ENCODE results near the gene ST6GAL2.

The ST6GAL2 gene

DNA sequence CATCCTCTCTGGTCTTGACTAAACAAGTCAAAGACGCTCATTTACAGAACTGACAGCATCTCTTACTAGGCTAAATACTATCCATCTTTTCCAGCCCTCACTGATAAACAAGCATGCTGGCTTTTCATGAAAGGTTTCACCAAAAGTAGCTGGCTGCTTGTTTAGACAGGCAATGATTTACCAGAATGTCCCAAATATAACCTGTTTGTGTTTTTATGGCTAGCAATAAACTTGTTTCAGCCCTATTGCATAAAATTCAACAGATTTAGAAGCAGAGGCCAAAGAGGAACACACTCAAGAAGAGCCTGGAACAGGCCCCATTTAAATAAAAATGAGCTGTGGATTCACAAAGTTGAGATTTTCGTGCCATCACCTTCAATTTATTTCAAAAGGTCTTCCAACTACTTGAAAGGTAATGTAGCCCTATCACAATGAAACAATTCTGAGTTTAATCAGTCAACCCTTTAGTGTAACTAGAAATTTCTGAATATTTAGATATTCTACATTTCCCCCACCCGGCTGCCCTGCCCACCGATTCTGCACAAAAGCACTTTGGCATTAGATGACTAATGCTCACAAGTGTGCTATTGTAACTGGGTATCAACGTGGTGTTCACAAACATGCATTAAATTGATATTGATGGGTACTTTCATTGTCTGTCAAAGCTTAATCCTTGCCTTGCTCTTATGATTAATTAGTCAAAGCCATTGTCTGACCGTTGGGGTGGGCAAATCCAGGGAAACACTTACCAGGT is 54.0 kb downstream of the ST6GAL2 start:
- Histone ChIP-seq H3K9ac (no peak overlapping the region), H3K36me3 (ENCODE audit: control insufficient read depth, insufficient read depth, low read length) (no peaks in the 10 kb centered on the region)

DNA sequence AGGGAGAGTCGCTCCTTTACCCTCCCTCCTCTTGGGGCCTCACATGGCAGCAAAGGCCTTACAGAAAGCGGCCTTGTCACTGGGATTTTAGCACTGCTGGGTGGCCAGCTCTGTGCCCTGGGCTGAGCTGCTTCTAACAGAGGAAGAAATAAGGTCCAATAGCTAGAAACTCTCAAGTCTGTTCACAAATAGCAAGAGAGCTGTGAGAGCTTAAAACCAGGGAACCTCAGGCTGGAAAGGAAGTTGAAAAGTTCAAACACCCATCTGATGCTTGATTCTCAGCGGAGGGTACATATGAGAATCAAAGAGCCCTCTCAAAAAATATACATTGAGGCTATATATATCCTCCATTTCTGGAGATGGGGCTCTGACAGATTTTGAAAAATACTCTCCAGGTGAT is 54.7 kb downstream of the ST6GAL2 start:
- H3K27ac ChIP-seq: no peak overlapping the region
- H3K9ac ChIP-seq: no peak overlapping the region
- TF ChIP-seq, protein P1, sequence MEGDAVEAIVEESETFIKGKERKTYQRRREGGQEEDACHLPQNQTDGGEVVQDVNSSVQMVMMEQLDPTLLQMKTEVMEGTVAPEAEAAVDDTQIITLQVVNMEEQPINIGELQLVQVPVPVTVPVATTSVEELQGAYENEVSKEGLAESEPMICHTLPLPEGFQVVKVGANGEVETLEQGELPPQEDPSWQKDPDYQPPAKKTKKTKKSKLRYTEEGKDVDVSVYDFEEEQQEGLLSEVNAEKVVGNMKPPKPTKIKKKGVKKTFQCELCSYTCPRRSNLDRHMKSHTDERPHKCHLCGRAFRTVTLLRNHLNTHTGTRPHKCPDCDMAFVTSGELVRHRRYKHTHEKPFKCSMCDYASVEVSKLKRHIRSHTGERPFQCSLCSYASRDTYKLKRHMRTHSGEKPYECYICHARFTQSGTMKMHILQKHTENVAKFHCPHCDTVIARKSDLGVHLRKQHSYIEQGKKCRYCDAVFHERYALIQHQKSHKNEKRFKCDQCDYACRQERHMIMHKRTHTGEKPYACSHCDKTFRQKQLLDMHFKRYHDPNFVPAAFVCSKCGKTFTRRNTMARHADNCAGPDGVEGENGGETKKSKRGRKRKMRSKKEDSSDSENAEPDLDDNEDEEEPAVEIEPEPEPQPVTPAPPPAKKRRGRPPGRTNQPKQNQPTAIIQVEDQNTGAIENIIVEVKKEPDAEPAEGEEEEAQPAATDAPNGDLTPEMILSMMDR (IDR thresholded peaks at IDR 0.05): no peak
- H3K9me3 ChIP-seq (ENCODE audit: control insufficient read depth, low read length): no peaks in the 10 kb centered on the region
- H3K4me2 ChIP-seq (ENCODE audit: low read length): no peak overlapping the region
- no peak overlapping the region for H2AFZ ChIP-seq
- no peaks in the 10 kb centered on the region for H3K4me1 ChIP-seq
- H3K27me3 ChIP-seq (ENCODE audit: control insufficient read depth, insufficient read depth, low read length): no peaks in the 10 kb centered on the region
- H3K79me2 ChIP-seq: no peaks in the 10 kb centered on the region
- H3K36me3 ChIP-seq (ENCODE audit: control insufficient read depth, insufficient read depth, low read length): no peaks in the 10 kb centered on the region
- no peak overlapping the region for H3K4me3 ChIP-seq (ENCODE audit: low read depth, low read length)

More for the DNA sequence above, 54.0 kb downstream of the ST6GAL2 start:
- H2AFZ ChIP-seq: no peak overlapping the region
- no peaks in the 10 kb centered on the region for H3K79me2 ChIP-seq
- no peak overlapping the region for H3K27ac ChIP-seq
- H3K4me1 ChIP-seq: no peaks in the 10 kb centered on the region
- TF ChIP-seq, protein P1 (IDR thresholded peaks at IDR 0.05): no peak
- H3K9me3 ChIP-seq (ENCODE audit: control insufficient read depth, low read length): no peaks in the 10 kb centered on the region
- H3K4me3 ChIP-seq (ENCODE audit: low read depth, low read length): no peak overlapping the region
- H3K4me2 ChIP-seq (ENCODE audit: low read length): no peak overlapping the region
- H3K27me3 ChIP-seq (ENCODE audit: control insufficient read depth, insufficient read depth, low read length): no peaks in the 10 kb centered on the region

DNA sequence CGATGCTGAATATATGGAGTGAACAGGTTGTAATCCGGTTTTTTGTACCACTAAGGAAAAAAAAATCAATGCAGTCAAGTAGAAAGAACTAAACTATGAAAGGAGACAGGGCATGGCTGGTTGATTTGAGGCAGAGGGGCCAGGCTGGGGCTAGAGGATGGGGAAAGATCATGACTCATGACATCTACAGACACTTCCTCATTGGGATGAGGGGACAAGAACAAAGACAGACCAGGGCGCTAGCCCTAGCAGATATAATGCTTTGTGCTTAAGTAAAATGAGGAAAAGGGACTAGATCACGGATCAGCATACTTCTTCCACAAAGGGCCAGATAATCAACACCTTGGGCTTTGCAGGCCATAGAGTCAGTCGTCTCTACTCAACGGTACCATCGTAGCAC is 55.8 kb downstream of the ST6GAL2 start:
- no peak overlapping the region for H3K4me3 ChIP-seq (ENCODE audit: low read depth, low read length)
- H2AFZ ChIP-seq: no peak overlapping the region
- no peaks in the 10 kb centered on the region for H3K4me1 ChIP-seq
- H3K36me3 ChIP-seq (ENCODE audit: control insufficient read depth, insufficient read depth, low read length): no peaks in the 10 kb centered on the region
- TF ChIP-seq, protein P1 (IDR thresholded peaks at IDR 0.05): no peak
- H3K79me2 ChIP-seq: no peaks in the 10 kb centered on the region
- no peak overlapping the region for H3K4me2 ChIP-seq (ENCODE audit: low read length)
- H3K9me3 ChIP-seq (ENCODE audit: control insufficient read depth, low read length): no peaks in the 10 kb centered on the region
- H3K27ac ChIP-seq: no peak overlapping the region
- H3K27me3 ChIP-seq (ENCODE audit: control insufficient read depth, insufficient read depth, low read length): no peaks in the 10 kb centered on the region
- H3K9ac ChIP-seq: no peak overlapping the region

DNA sequence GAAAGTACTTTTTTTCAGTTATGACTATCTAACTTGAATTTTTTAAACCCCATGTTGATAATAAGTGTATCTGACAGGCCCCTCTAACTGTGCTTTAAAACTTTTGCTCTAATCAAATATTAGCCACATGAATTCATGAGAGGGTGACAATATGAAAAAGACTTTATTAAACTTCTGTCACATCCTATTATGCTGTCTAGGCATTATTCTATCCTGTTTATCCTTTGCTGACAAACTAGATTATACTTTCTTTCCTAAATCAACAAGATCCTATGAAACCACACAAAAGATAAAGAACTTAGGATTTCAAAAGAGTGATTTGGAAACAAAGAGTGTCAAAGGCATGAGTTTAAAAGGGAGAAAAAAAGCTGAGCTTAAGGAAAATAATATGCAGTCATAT is 57.8 kb downstream of the ST6GAL2 start:
- H3K9me3 ChIP-seq (ENCODE audit: control insufficient read depth, low read length): no peaks in the 10 kb centered on the region
- no peak overlapping the region for H2AFZ ChIP-seq
- no peaks in the 10 kb centered on the region for H3K27me3 ChIP-seq (ENCODE audit: control insufficient read depth, insufficient read depth, low read length)
- no peak overlapping the region for H3K27ac ChIP-seq
- no peaks in the 10 kb centered on the region for H3K79me2 ChIP-seq
- no peak overlapping the region for H3K9ac ChIP-seq
- H3K4me2 ChIP-seq (ENCODE audit: low read length): no peak overlapping the region
- no peaks in the 10 kb centered on the region for H3K4me1 ChIP-seq
- TF ChIP-seq, protein P1 (IDR thresholded peaks at IDR 0.05): no peak
- no peaks in the 10 kb centered on the region for H3K36me3 ChIP-seq (ENCODE audit: control insufficient read depth, insufficient read depth, low read length)
- no peak overlapping the region for H3K4me3 ChIP-seq (ENCODE audit: low read depth, low read length)

DNA sequence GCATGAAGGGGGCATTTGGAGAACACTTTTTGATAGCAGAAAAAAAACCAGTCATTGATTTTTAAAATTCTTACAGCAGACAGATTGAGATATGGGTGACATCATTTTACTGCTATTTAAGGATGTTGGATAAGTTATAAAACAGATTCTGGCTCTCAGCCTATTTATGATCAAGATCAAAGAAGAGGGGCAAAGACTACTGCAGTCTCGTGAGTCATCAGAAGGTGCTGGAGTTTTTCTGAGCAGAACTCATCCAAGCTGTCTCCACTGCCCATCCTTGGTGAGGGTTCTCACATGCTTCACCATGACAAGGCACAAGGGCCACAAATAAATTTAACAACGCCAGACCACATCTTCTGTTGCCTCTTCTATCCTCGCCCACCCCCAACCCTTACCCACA is 58.8 kb downstream of the ST6GAL2 start:
- no peaks in the 10 kb centered on the region for H3K36me3 ChIP-seq (ENCODE audit: control insufficient read depth, insufficient read depth, low read length)
- H3K27me3 ChIP-seq (ENCODE audit: control insufficient read depth, insufficient read depth, low read length): no peaks in the 10 kb centered on the region
- no peak overlapping the region for H3K4me2 ChIP-seq (ENCODE audit: low read length)
- H3K4me3 ChIP-seq (ENCODE audit: low read depth, low read length): no peak overlapping the region
- no peaks in the 10 kb centered on the region for H3K79me2 ChIP-seq
- TF ChIP-seq, protein P1 (IDR thresholded peaks at IDR 0.05): no peak
- no peaks in the 10 kb centered on the region for H3K4me1 ChIP-seq
- H3K9me3 ChIP-seq (ENCODE audit: control insufficient read depth, low read length): no peaks in the 10 kb centered on the region
- no peak overlapping the region for H3K27ac ChIP-seq
- no peak overlapping the region for H3K9ac ChIP-seq
- no peak overlapping the region for H2AFZ ChIP-seq
